GM23338 (cell line): ENCODE results near the gene DNASE2. TPM values are rescaled to one million over a fixed set of nuclear protein-coding genes. Genes with fewer than 3 reads are reported as not detected.

Experiments used
- ATAC-seq: fragments of 200-7000 bp; cut with Tn5 transposase; 3 replicates; pipeline ENCODE4 v1.9.1; 2020
- DNase-seq: peaks from one replicate; pipeline ENCODE4 v3.0.0-alpha.2; 2015; ENCODE audit warnings: low spot score
- H2AFZ ChIP-seq: fragments of 200-600 bp; sonication (generic); 2 replicates; pipeline ENCODE4 v1.8.0; 2016; ENCODE audit warnings: antibody characterized with exemption, mild to moderate bottlenecking, moderate library complexity
- H3F3A ChIP-seq: fragments of 200-600 bp; sonication (generic); replicated peaks from 2 replicates; pipeline ENCODE4 v1.8.0; 2017; ENCODE audit warnings: antibody characterized with exemption, mixed run types, low read depth
- H3K27ac ChIP-seq: fragments of 200-600 bp; sonication (generic); 2 replicates; pipeline ENCODE4 v1.6.1; 2016; ENCODE audit warnings: low read depth
- H3K27me3 ChIP-seq: fragments of 200-600 bp; sonication (generic); 2 replicates; pipeline ENCODE4 v1.8.0; 2016; ENCODE audit warnings: mild to moderate bottlenecking, mixed run types, moderate library complexity; ENCODE audit not compliant: insufficient read depth
- H3K36me3 ChIP-seq: fragments of 200-600 bp; sonication (generic); 2 replicates; pipeline ENCODE4 v1.8.0; 2016; ENCODE audit warnings: mild to moderate bottlenecking; ENCODE audit not compliant: insufficient read depth
- H3K4me1 ChIP-seq: fragments of 200-600 bp; sonication (generic); 2 replicates; pipeline ENCODE4 v1.8.0; 2016; ENCODE audit warnings: mild to moderate bottlenecking, moderate library complexity; ENCODE audit not compliant: insufficient read depth
- H3K4me2 ChIP-seq: fragments of 200-600 bp; sonication (generic); 2 replicates; pipeline ENCODE4 v1.7.1; 2017; ENCODE audit warnings: mixed run types
- H3K4me3 ChIP-seq: fragments of 200-600 bp; sonication (generic); 2 replicates; pipeline ENCODE4 v1.6.1; 2016; ENCODE audit warnings: mixed run types
- H3K79me2 ChIP-seq: fragments of 200-600 bp; sonication (generic); replicated peaks from 2 replicates; pipeline ENCODE4 v1.8.0; 2017; ENCODE audit warnings: mild to moderate bottlenecking; ENCODE audit not compliant: insufficient read depth
- H3K9me2 ChIP-seq: fragments of 200-600 bp; sonication (generic); 2 replicates; pipeline ENCODE4 v1.8.0; 2017; ENCODE audit not compliant: insufficient read depth
- H4K20me1 ChIP-seq: fragments of 200-600 bp; sonication (generic); replicated peaks from 2 replicates; pipeline ENCODE4 v1.8.0; 2017; ENCODE audit warnings: mild to moderate bottlenecking; ENCODE audit not compliant: insufficient read depth
- H3K27ac Mint-ChIP-seq: 2 replicates; pipeline ENCODE4 v1.8.0; 2020; ENCODE audit warnings: inconsistent platforms, mild to moderate bottlenecking, moderate library complexity, mixed read lengths
- H3K27me3 Mint-ChIP-seq: 3 replicates; pipeline ENCODE4 v1.8.0; 2022; ENCODE audit warnings: low read depth, mild to moderate bottlenecking, moderate library complexity, mixed read lengths, inconsistent platforms; ENCODE audit not compliant: insufficient read depth, poor library complexity
- H3K36me3 Mint-ChIP-seq: 3 replicates; pipeline ENCODE4 v1.8.0; 2021; ENCODE audit warnings: low read depth, mild to moderate bottlenecking, inconsistent platforms, moderate library complexity, mixed read lengths
- H3K4me1 Mint-ChIP-seq: 3 replicates; pipeline ENCODE4 v1.8.0; 2020; ENCODE audit warnings: mild to moderate bottlenecking, inconsistent platforms, mixed read lengths
- H3K4me3 Mint-ChIP-seq: 3 replicates; pipeline ENCODE4 v1.8.0; 2021; ENCODE audit warnings: moderate library complexity, mild to moderate bottlenecking, inconsistent platforms, mixed read lengths
- H3K9me3 Mint-ChIP-seq: 3 replicates; pipeline ENCODE4 v1.8.0; 2020; ENCODE audit warnings: moderate library complexity, mild to moderate bottlenecking, inconsistent platforms, mixed read lengths
- CREB1 ChIP-seq: fragments of 250-450 bp; sonication (Bioruptor Pico); IDR thresholded peaks from 2 replicates; pipeline ENCODE4 v1.5.0; 2020; ENCODE audit warnings: low read depth, mild to moderate bottlenecking, moderate library complexity
- CTCF ChIP-seq, 2 experiments: fragments of 200-600 bp in 1 of 2; sonication (generic) in 1 of 2; conservative IDR thresholded peaks; 2 replicates each; pipeline versions ENCODE4 v1.5.1 to v1.6.1; 2016 to 2017; ENCODE audit warnings: antibody characterized with exemption in 2 of 2, low read depth in 2 of 2, mild to moderate bottlenecking in 2 of 2, moderate library complexity in 1 of 2
- ETS1 ChIP-seq: IDR thresholded peaks from 2 replicates; pipeline ENCODE4 v1.6.1; 2016; ENCODE audit warnings: antibody characterized with exemption
- EZH2 ChIP-seq: fragments of 200-600 bp; sonication (generic); IDR thresholded peaks from one replicate; pipeline ENCODE4 v1.8.0; 2017; ENCODE audit warnings: antibody characterized with exemption, mild to moderate bottlenecking, low read depth; ENCODE audit not compliant: unreplicated experiment
- EZH2phosphoT487 ChIP-seq: fragments of 200-600 bp; sonication (generic); IDR thresholded peaks from one replicate; pipeline ENCODE4 v1.8.1; 2018; ENCODE audit warnings: antibody characterized with exemption; ENCODE audit not compliant: unreplicated experiment
- JUNB ChIP-seq: IDR thresholded peaks from one replicate; pipeline ENCODE4 v1.6.1; 2016; ENCODE audit warnings: antibody characterized with exemption; ENCODE audit not compliant: unreplicated experiment
- NANOG ChIP-seq: IDR thresholded peaks from 2 replicates; pipeline ENCODE4 v1.6.1; 2016; ENCODE audit warnings: antibody characterized with exemption, borderline replicate concordance
- POLR2AphosphoS5 ChIP-seq: IDR thresholded peaks from 2 replicates; pipeline ENCODE4 v1.6.1; 2016; ENCODE audit warnings: antibody characterized with exemption, low read depth
- REST ChIP-seq: IDR thresholded peaks from one replicate; pipeline ENCODE4 v1.6.1; 2018; ENCODE audit warnings: antibody characterized with exemption; ENCODE audit not compliant: unreplicated experiment
- STAT1 ChIP-seq: IDR thresholded peaks from one replicate; pipeline ENCODE4 v1.6.1; 2016; ENCODE audit warnings: antibody characterized with exemption; ENCODE audit not compliant: unreplicated experiment
- ZNF114 ChIP-seq: fragments of 250-450 bp; sonication (Bioruptor Pico); IDR thresholded peaks from 2 replicates; pipeline ENCODE4 v1.5.0; 2020; ENCODE audit warnings: mild to moderate bottlenecking, moderate library complexity
- ZNF331 ChIP-seq: fragments of 250-450 bp; sonication (Bioruptor Pico); IDR thresholded peaks from 2 replicates; pipeline ENCODE4 v1.5.0; 2020; ENCODE audit warnings: low read depth, mild to moderate bottlenecking, moderate library complexity
- ZNF462 ChIP-seq: fragments of 250-450 bp; sonication (Bioruptor Pico); IDR thresholded peaks from 2 replicates; pipeline ENCODE4 v1.5.0; 2020; ENCODE audit warnings: mild to moderate bottlenecking, moderate library complexity
- polyA plus RNA-seq: library from polyadenylated mRNA; unstranded; fragments of >200 nt; fragmentation: Nextera tagmentation; extraction: Ambion mirVana; gene quantifications from 2 replicates; pipeline ENCODE4 v1.2.1, GENCODE V29; 2016
- total RNA-seq: library from RNA; depleted of rRNA; stranded (reverse); fragments of >200 nt; shearing (Covaris generic); gene quantifications from 2 replicates; pipeline ENCODE4 v1.2.3, GENCODE V29; 2014

DNASE2 gene
- total and polyA plus RNA-seq, 2 experiments from 2014 or later = 17.4 to 35.0 TPM

- H3K27me3 Mint-ChIP-seq = peaks cover 36% of the 10 kb centered on the region
- ATAC-seq (no peak), DNase-seq (no peak)
- Histone ChIP-seq H3K4me2 (no peak overlapping the region), H3F3A (peaks cover 12% of the 10 kb centered on the region; the same call in 1 of the 2 replicates), H3K27ac (0 out of 2 replicates have a peak overlapping the region, but pooled peaks have one; percentile 66), H3K9me2 (no peaks in the 10 kb centered on the region; the same call in 1 of the 2 replicates), H3K4me3 (no peak overlapping the region), H2AFZ (no peak overlapping the region), H3K36me3 (peaks cover 17% of the 10 kb centered on the region), H3K27me3 (peaks cover 13% of the 10 kb centered on the region), H4K20me1 (peaks cover 6% of the 10 kb centered on the region; the same call in 1 of the 2 replicates), H3K4me1 (no peaks in the 10 kb centered on the region), H3K79me2 (no peaks in the 10 kb centered on the region)
- H3K9me3 Mint-ChIP-seq = peaks cover 11% of the 10 kb centered on the region; the same call in 2 of the 3 replicates
- no peak overlapping the region for H3K27ac Mint-ChIP-seq
- no peak overlapping the region for H3K4me3 Mint-ChIP-seq
- H3K36me3 Mint-ChIP-seq = peaks cover 62% of the 10 kb centered on the region
- TF ChIP-seq ZNF114 (CRISPR knock-in tag) = no peak
- no peak for TF ChIP-seq ETS1
- no peak for TF ChIP-seq ZNF331 (CRISPR knock-in tag)
- TF ChIP-seq ZNF462 (CRISPR knock-in tag) = no peak
- TF ChIP-seq CREB1 = no peak
- no peak for TF ChIP-seq EZH2phosphoT487
- no peak for TF ChIP-seq REST
- no peak for TF ChIP-seq POLR2AphosphoS5
- no peak for TF ChIP-seq JUNB
- no peak for TF ChIP-seq NANOG
- TF ChIP-seq CTCF (conservative IDR thresholded peaks at IDR 0.05; ENCODE audit: low read depth in 2 of 2) = no peak
- TF ChIP-seq STAT1 = no peak
- TF ChIP-seq EZH2 = no peak
- no peaks in the 10 kb centered on the region; the same call in 2 of the 3 replicates for H3K4me1 Mint-ChIP-seq
Measured at GRCh38 chr19:12921047-12921446, 39.8 kb upstream of the DNASE2 start.
